Subcutaneous abdominal adipose tissue (tissue), 5 donors: ENCODE results near the gene NTRK2.

Experiments
- H3K27ac ChIP-seq: one replicate; pipeline ENCODE4 v1.7.0; 2013; ENCODE audit warnings: low read depth, mild to moderate bottlenecking, inconsistent platforms, low read length, moderate library complexity
- H3K27me3 ChIP-seq, 5 donors: one replicate each; pipeline ENCODE4 v1.7.0; 2013; ENCODE audit warnings: low read length in 5 of 5, inconsistent platforms in 1 of 5; ENCODE audit not compliant: control insufficient read depth in 5 of 5, insufficient read depth in 4 of 5
- H3K36me3 ChIP-seq, 5 donors: one replicate each; pipeline ENCODE4 v1.7.0; 2013; ENCODE audit warnings: low read length in 5 of 5; ENCODE audit not compliant: control insufficient read depth in 5 of 5, insufficient read depth in 5 of 5
- H3K4me1 ChIP-seq, 5 donors: one replicate each; pipeline ENCODE4 v1.7.0; 2013; ENCODE audit warnings: low read length in 5 of 5, mild to moderate bottlenecking in 3 of 5, moderate library complexity in 1 of 5; ENCODE audit not compliant: control insufficient read depth in 5 of 5, insufficient read depth in 5 of 5
- H3K4me3 ChIP-seq, 5 donors: one replicate each; pipeline ENCODE4 v1.7.0; 2013; ENCODE audit warnings: low read length in 5 of 5, low read depth in 1 of 5
- H3K9ac ChIP-seq, 5 donors: one replicate each; pipeline ENCODE4 v1.7.0; 2013; ENCODE audit warnings: low read length in 5 of 5, mild to moderate bottlenecking in 4 of 5, moderate library complexity in 3 of 5
- H3K9me3 ChIP-seq, 5 donors: one replicate each; pipeline ENCODE4 v1.7.0; 2013; ENCODE audit warnings: low read length in 5 of 5; ENCODE audit not compliant: control insufficient read depth in 5 of 5
- donor health status: healthy.
- donor health status: healthy.
- donor health status: healthy.
- donor health status: healthy.
- donor health status: healthy.

Gene NTRK2

GRCh38 chr9:84819491-84819991, 150.0 kb downstream of the NTRK2 start:
- peaks cover 3 to 47% (median 37%) of the 10 kb centered on the region in 5 donors for H3K4me1 ChIP-seq
- no peak overlapping the region for H3K4me3 ChIP-seq
- H3K9me3 ChIP-seq, result no peaks in the 10 kb centered on the region
- no peak overlapping the region for H3K9ac ChIP-seq
- H3K36me3 ChIP-seq, result no peaks in the 10 kb centered on the region
- no peaks in the 10 kb centered on the region for H3K27me3 ChIP-seq
- no peak overlapping the region for H3K27ac ChIP-seq

- H3K9me3 ChIP-seq, result no peaks in the 10 kb centered on the region
- H3K4me3 ChIP-seq, result no peak overlapping the region
- H3K27me3 ChIP-seq, result no peaks in the 10 kb centered on the region
- H3K27ac ChIP-seq, result peak overlapping the region; percentile 7
- H3K36me3 ChIP-seq, result no peaks in the 10 kb centered on the region
- no peak overlapping the region for H3K9ac ChIP-seq
- peaks cover 3 to 52% (median 39%) of the 10 kb centered on the region in 5 donors for H3K4me1 ChIP-seq
Observed at GRCh38 chr9:84821431-84821830, 151.9 kb downstream of the NTRK2 start.

- Histone ChIP-seq H3K9me3 (no peaks in the 10 kb centered on the region), H3K9ac (no peak overlapping the region), H3K27ac (peak overlapping the region; percentile 6), H3K27me3 (no peaks in the 10 kb centered on the region), H3K4me1 (peaks cover 5 to 55% (median 43%) of the 10 kb centered on the region in 5 donors), H3K36me3 (no peaks in the 10 kb centered on the region), H3K4me3 (no peak overlapping the region)
Observed at GRCh38 chr9:84822589-84823233, 153.2 kb downstream of the NTRK2 start.

GRCh38 chr9:84823421-84824271, 154.1 kb downstream of the NTRK2 start:
- H3K9me3 ChIP-seq, result no peaks in the 10 kb centered on the region
- peak overlapping the region; percentile 6 for H3K27ac ChIP-seq

GRCh38 chr9:84827216-84827765, 157.8 kb downstream of the NTRK2 start:
- Histone ChIP-seq H3K4me1 (peaks cover 6 to 46% (median 35%) of the 10 kb centered on the region in 5 donors), H3K9ac (peak overlapping the region in 1 of 5 donors; percentile 56), H3K9me3 (no peaks in the 10 kb centered on the region), H3K27me3 (no peaks in the 10 kb centered on the region), H3K27ac (peak overlapping the region; percentile 74), H3K4me3 (peak overlapping the region in 1 of 5 donors; percentile 9), H3K36me3 (no peaks in the 10 kb centered on the region)

More at GRCh38 chr9:84823421-84824271, 154.1 kb downstream of the NTRK2 start:
- no peaks in the 10 kb centered on the region for H3K36me3 ChIP-seq
- peaks cover 6 to 64% (median 46%) of the 10 kb centered on the region in 5 donors for H3K4me1 ChIP-seq
- H3K9ac ChIP-seq, result no peak overlapping the region
- H3K4me3 ChIP-seq, result peak overlapping the region in 1 of 5 donors; percentile 35
- no peaks in the 10 kb centered on the region for H3K27me3 ChIP-seq

- Histone ChIP-seq H3K9ac (peak overlapping the region in 1 of 5 donors; percentile 56), H3K9me3 (no peaks in the 10 kb centered on the region), H3K4me3 (no peak overlapping the region), H3K36me3 (no peaks in the 10 kb centered on the region), H3K27ac (peak overlapping the region; percentile 74), H3K4me1 (peaks cover 2 to 38% (median 30%) of the 10 kb centered on the region in 5 donors), H3K27me3 (no peaks in the 10 kb centered on the region)
Observed at GRCh38 chr9:84828046-84828445, 158.5 kb downstream of the NTRK2 start.

- H3K27me3 ChIP-seq, result no peaks in the 10 kb centered on the region
- no peak overlapping the region for H3K27ac ChIP-seq
- H3K9me3 ChIP-seq, result no peaks in the 10 kb centered on the region
- H3K4me3 ChIP-seq, result no peak overlapping the region
- no peaks in the 10 kb centered on the region for H3K36me3 ChIP-seq
- H3K4me1 ChIP-seq, result peaks cover 2 to 24% (median 15%) of the 10 kb centered on the region in 5 donors
- H3K9ac ChIP-seq, result no peak overlapping the region
Observed at GRCh38 chr9:84829471-84829870, 159.9 kb downstream of the NTRK2 start.

- Histone ChIP-seq H3K27me3 (no peaks in the 10 kb centered on the region), H3K36me3 (no peaks in the 10 kb centered on the region), H3K4me3 (no peak overlapping the region), H3K9me3 (no peaks in the 10 kb centered on the region), H3K4me1 (peaks cover 2 to 17% (median 9%) of the 10 kb centered on the region in 5 donors), H3K27ac (no peak overlapping the region), H3K9ac (no peak overlapping the region)
Observed at GRCh38 chr9:84829997-84830696, 160.6 kb downstream of the NTRK2 start.

GRCh38 chr9:84831377-84831776, 161.8 kb downstream of the NTRK2 start:
- Histone ChIP-seq H3K4me1 (peaks cover 2 to 14% (median 7%) of the 10 kb centered on the region in 5 donors), H3K9me3 (no peaks in the 10 kb centered on the region), H3K36me3 (no peaks in the 10 kb centered on the region), H3K27ac (no peak overlapping the region), H3K27me3 (no peaks in the 10 kb centered on the region), H3K9ac (no peak overlapping the region), H3K4me3 (no peak overlapping the region)
